Breast epithelium (tissue), 3 donors: ENCODE data around the gene URAD.

Experiments
- CTCF ChIP-seq, 3 donors: fragments of 450-650 bp; IDR thresholded peaks; one replicate each; pipeline ENCODE4 v1.5.1; 2016 to 2017; ENCODE audit warnings: antibody characterized with exemption in 3 of 3, mild to moderate bottlenecking in 3 of 3, moderate library complexity in 3 of 3
- POLR2A ChIP-seq: fragments of 450-650 bp; IDR thresholded peaks from one replicate; pipeline ENCODE4 v1.6.1; 2016; ENCODE audit warnings: antibody characterized with exemption, mild to moderate bottlenecking, moderate library complexity
- POLR2AphosphoS5 ChIP-seq, 3 donors: sonication (generic); formaldehyde crosslinking; IDR thresholded peaks; one replicate each; pipeline ENCODE4 v1.6.1; 2017; ENCODE audit warnings: antibody characterized with exemption in 3 of 3

- no peak for TF ChIP-seq POLR2A
- TF ChIP-seq CTCF (IDR thresholded peaks at IDR 0.05), result no peak
- no peak for TF ChIP-seq POLR2AphosphoS5 (IDR thresholded peaks at IDR 0.05)
These were observed 27.0 kb downstream of the URAD start for GRCh38 chr13:27961227-27962085.
